Measurements from ENCODE around the gene REV3L. TPM values are rescaled to one million over a fixed set of nuclear protein-coding genes. Genes with fewer than 3 reads are reported as not detected.

The REV3L gene
- total RNA-seq, 1 donor from 2014 or later = 42.3 TPM

DNA sequence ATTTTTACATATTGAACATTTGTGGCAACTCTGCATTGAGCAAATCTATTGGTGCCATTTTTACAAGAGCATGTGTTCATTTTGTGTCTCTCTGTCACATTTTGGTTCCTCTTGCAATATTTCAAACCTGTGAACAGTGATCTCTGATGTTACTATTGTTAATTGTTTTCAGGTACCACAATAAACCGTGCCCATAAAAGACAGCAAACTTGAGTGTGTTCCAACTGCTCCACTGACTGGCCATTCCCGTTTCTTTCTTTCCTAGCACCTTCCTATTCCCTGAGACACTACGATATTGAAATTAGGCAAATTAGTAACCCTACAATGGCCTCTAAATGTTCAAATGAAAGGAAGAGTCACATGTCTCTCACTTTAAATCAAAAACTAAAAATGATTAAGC lies 79.6 kb downstream of the REV3L start:
- no peaks in the 10 kb centered on the region for H3K9me3 ChIP-seq (ENCODE audit: control insufficient read depth in 3 of 3, low read length in 3 of 3)
- H3K27me3 ChIP-seq (ENCODE audit: control insufficient read depth in 3 of 3, insufficient read depth in 3 of 3, low read length in 3 of 3) = no peaks in the 10 kb centered on the region
- no peak overlapping the region for H3K27ac ChIP-seq (ENCODE audit: low read depth, low read length)
- H3K36me3 ChIP-seq (ENCODE audit: control insufficient read depth in 3 of 3, insufficient read depth in 3 of 3, low read length in 3 of 3) = peaks cover 4 to 32% (median 31%) of the 10 kb centered on the region in 3 donors
- no peak overlapping the region for H3K9ac ChIP-seq (ENCODE audit: low read depth in 1 of 3, low read length in 3 of 3)
- no peak overlapping the region for H3K4me3 ChIP-seq (ENCODE audit: low read length in 3 of 3)
- no peaks in the 10 kb centered on the region for H3K4me1 ChIP-seq (ENCODE audit: control insufficient read depth in 3 of 3, insufficient read depth in 3 of 3, low read length in 3 of 3)

DNA sequence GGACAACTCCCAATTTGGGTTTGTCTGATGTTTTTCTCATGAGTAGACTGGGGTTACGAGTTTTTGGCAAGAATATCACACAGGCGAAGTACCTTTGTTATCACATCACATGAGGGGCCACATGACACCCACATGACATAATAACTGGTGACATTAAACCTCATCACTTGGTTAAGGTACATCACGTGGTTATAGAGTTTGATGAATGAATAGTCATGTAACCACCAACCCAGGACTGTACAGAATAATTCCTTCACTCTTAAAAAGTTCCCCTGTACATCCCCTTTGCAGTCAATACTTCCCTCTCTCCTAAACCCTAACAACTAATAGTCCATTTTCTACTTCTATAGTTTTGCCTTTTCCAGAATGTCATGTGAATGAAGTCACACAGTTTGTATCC lies 83.4 kb downstream of the REV3L start:
- Histone ChIP-seq H3K27me3 (ENCODE audit: control insufficient read depth in 3 of 3, insufficient read depth in 3 of 3, low read length in 3 of 3) (no peaks in the 10 kb centered on the region), H3K9me3 (ENCODE audit: control insufficient read depth in 3 of 3, low read length in 3 of 3) (no peaks in the 10 kb centered on the region), H3K4me1 (ENCODE audit: control insufficient read depth in 3 of 3, insufficient read depth in 3 of 3, low read length in 3 of 3) (no peaks in the 10 kb centered on the region), H3K9ac (ENCODE audit: low read depth in 1 of 3, low read length in 3 of 3) (no peak overlapping the region), H3K4me3 (ENCODE audit: low read length in 3 of 3) (no peak overlapping the region), H3K36me3 (ENCODE audit: control insufficient read depth in 3 of 3, insufficient read depth in 3 of 3, low read length in 3 of 3) (peaks cover 4 to 31% (median 24%) of the 10 kb centered on the region in 3 donors), H3K27ac (ENCODE audit: low read depth, low read length) (no peak overlapping the region)

DNA sequence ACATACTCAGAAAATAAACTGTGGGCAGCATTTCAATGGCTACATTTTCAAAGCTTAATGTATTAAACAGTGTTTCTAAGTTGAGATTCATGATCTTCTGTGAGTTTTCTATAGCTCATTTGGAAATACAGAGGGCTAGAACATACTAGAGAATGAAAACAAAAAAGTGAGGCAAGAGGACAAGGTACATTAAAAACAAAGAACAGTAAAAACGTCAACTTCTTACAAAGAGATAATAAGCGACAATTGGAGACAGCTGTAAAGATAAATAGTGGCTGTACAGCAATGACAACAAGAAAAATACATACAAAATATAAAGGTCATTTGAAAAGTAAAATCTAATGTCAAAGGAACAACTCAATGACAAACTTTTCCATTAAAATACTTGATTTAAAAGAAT lies 94.3 kb downstream of the REV3L start:
- Histone ChIP-seq H3K9me3 (ENCODE audit: control insufficient read depth in 3 of 3, low read length in 3 of 3) (no peaks in the 10 kb centered on the region), H3K4me1 (ENCODE audit: control insufficient read depth in 3 of 3, insufficient read depth in 3 of 3, low read length in 3 of 3) (no peaks in the 10 kb centered on the region), H3K4me3 (ENCODE audit: low read length in 3 of 3) (no peak overlapping the region), H3K9ac (ENCODE audit: low read depth in 1 of 3, low read length in 3 of 3) (no peak overlapping the region), H3K27me3 (ENCODE audit: control insufficient read depth in 3 of 3, insufficient read depth in 3 of 3, low read length in 3 of 3) (no peaks in the 10 kb centered on the region), H3K27ac (ENCODE audit: low read depth, low read length) (no peak overlapping the region), H3K36me3 (ENCODE audit: control insufficient read depth in 3 of 3, insufficient read depth in 3 of 3, low read length in 3 of 3) (peaks cover 2 to 34% (median 30%) of the 10 kb centered on the region in 3 donors)

DNA sequence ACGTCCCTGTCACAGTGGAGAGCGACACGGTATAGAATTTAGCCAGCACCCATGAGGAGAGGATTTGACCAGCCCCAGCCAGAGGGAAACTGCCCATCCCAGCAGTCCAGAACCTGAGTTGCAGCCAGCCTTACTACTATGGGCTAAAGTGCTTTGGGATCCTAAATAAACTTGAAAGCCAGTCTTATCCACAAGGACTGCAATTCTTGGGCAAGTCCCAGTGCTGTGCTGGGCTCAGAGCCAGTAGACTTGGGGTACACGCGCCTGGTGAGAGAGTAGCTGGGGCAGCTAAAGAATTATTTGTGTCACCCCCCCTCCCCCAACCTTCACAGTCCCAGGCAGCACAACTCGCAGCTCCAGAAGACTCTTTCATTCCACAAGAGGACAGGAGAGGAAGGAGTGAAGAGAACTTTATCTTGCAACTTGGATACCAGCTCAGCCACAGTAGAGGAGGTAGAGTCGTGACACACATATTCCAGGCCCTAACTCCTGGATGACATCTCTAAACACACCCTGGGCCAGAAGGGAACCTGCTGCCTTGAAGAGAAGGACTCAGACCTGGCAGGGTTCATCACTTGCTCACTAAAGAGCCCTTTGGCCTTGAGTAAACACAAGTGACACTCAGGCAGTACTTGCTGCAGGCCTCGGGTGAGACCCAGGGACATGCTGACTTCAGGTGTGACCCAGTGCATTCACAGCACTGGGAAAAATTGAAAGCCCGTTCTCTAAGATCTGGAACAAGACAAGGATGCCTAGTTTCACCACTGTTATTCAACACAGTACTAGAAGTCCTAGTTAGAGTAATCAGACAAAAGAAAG lies 100.3 kb downstream of the REV3L start:
- Histone ChIP-seq H3K27me3 (ENCODE audit: control insufficient read depth in 3 of 3, insufficient read depth in 3 of 3, low read length in 3 of 3) (no peaks in the 10 kb centered on the region), H3K9me3 (ENCODE audit: control insufficient read depth in 3 of 3, low read length in 3 of 3) (no peaks in the 10 kb centered on the region), H3K27ac (ENCODE audit: low read depth, low read length) (no peak overlapping the region), H3K4me1 (ENCODE audit: control insufficient read depth in 3 of 3, insufficient read depth in 3 of 3, low read length in 3 of 3) (no peaks in the 10 kb centered on the region), H3K9ac (ENCODE audit: low read depth in 1 of 3, low read length in 3 of 3) (no peak overlapping the region), H3K4me3 (ENCODE audit: low read length in 3 of 3) (no peak overlapping the region), H3K36me3 (ENCODE audit: control insufficient read depth in 3 of 3, insufficient read depth in 3 of 3, low read length in 3 of 3) (peaks cover 11 to 37% (median 28%) of the 10 kb centered on the region in 3 donors)

DNA sequence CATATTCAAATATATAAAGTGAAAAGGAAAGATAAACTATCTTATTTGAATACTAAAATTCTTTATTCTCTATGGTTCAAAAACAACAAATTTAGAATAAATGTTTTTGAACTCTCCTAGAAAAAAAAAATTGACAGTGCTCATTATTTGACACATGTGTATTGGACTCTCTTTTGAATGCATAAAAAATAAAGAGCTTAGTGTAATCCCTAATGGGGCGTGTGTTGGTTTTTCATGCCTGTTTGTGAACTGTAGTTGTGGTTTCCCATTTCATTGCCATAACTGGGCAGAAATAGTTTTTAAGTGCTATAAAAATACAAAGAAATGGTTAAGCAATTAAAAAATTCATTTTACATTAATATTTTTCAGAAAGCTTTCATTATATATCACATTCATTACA lies 101.3 kb downstream of the REV3L start:
- Histone ChIP-seq H3K27me3 (ENCODE audit: control insufficient read depth in 3 of 3, insufficient read depth in 3 of 3, low read length in 3 of 3) (no peaks in the 10 kb centered on the region), H3K36me3 (ENCODE audit: control insufficient read depth in 3 of 3, insufficient read depth in 3 of 3, low read length in 3 of 3) (peaks cover 16 to 38% (median 24%) of the 10 kb centered on the region in 3 donors), H3K27ac (ENCODE audit: low read depth, low read length) (no peak overlapping the region), H3K9me3 (ENCODE audit: control insufficient read depth in 3 of 3, low read length in 3 of 3) (no peaks in the 10 kb centered on the region), H3K4me3 (ENCODE audit: low read length in 3 of 3) (no peak overlapping the region), H3K4me1 (ENCODE audit: control insufficient read depth in 3 of 3, insufficient read depth in 3 of 3, low read length in 3 of 3) (no peaks in the 10 kb centered on the region), H3K9ac (ENCODE audit: low read depth in 1 of 3, low read length in 3 of 3) (no peak overlapping the region)

DNA sequence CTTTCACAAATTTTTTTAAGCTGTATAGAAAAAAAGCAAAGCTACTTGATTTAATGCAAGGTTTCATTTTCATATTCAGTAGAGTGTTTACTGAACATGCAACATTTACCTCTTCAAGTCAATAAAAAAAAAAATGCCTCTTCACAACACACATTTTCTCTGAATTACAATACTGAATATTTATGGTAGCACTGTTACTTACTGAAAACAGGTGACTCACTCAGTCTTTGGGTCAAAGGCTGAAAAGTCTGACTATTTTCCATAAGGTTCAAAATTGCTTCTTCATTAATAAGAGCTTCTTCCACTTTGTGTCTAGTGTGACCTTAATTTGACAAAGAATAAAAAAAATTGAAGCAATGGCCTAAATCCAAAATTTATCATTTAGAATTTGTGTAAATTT lies 101.9 kb downstream of the REV3L start:
- peaks cover 16 to 38% (median 27%) of the 10 kb centered on the region in 3 donors for H3K36me3 ChIP-seq (ENCODE audit: control insufficient read depth in 3 of 3, insufficient read depth in 3 of 3, low read length in 3 of 3)
- H3K27ac ChIP-seq (ENCODE audit: low read depth, low read length) = no peak overlapping the region

DNA sequence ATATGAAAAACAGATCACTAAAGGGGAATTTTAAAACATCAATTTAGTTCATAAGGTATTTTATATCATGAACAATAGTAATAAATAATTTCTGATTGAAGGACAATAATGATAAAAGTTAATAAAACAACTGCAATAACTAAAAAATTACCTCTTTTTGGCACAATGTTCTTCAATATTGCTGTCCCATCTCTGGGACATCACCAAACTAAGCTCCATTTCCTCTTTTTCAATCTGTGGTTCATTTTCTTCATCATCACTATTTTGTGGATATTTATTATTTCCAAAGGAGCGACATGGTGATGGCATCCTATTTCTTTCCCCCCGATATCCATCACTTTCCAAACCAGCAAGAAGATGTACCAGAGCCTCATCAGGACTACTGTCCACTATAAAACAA lies 103.2 kb downstream of the REV3L start:
- Histone ChIP-seq H3K27me3 (ENCODE audit: control insufficient read depth in 3 of 3, insufficient read depth in 3 of 3, low read length in 3 of 3) (no peaks in the 10 kb centered on the region), H3K4me3 (ENCODE audit: low read length in 3 of 3) (no peak overlapping the region), H3K27ac (ENCODE audit: low read depth, low read length) (no peak overlapping the region), H3K9me3 (ENCODE audit: control insufficient read depth in 3 of 3, low read length in 3 of 3) (no peaks in the 10 kb centered on the region), H3K4me1 (ENCODE audit: control insufficient read depth in 3 of 3, insufficient read depth in 3 of 3, low read length in 3 of 3) (no peaks in the 10 kb centered on the region), H3K9ac (ENCODE audit: low read depth in 1 of 3, low read length in 3 of 3) (no peak overlapping the region), H3K36me3 (ENCODE audit: control insufficient read depth in 3 of 3, insufficient read depth in 3 of 3, low read length in 3 of 3) (peaks cover 15 to 41% (median 27%) of the 10 kb centered on the region in 3 donors)

More for the DNA sequence above, 101.9 kb downstream of the REV3L start:
- no peaks in the 10 kb centered on the region for H3K9me3 ChIP-seq (ENCODE audit: control insufficient read depth in 3 of 3, low read length in 3 of 3)
- no peaks in the 10 kb centered on the region for H3K4me1 ChIP-seq (ENCODE audit: control insufficient read depth in 3 of 3, insufficient read depth in 3 of 3, low read length in 3 of 3)
- H3K27me3 ChIP-seq (ENCODE audit: control insufficient read depth in 3 of 3, insufficient read depth in 3 of 3, low read length in 3 of 3) = no peaks in the 10 kb centered on the region
- no peak overlapping the region for H3K4me3 ChIP-seq (ENCODE audit: low read length in 3 of 3)
- no peak overlapping the region for H3K9ac ChIP-seq (ENCODE audit: low read depth in 1 of 3, low read length in 3 of 3)

DNA sequence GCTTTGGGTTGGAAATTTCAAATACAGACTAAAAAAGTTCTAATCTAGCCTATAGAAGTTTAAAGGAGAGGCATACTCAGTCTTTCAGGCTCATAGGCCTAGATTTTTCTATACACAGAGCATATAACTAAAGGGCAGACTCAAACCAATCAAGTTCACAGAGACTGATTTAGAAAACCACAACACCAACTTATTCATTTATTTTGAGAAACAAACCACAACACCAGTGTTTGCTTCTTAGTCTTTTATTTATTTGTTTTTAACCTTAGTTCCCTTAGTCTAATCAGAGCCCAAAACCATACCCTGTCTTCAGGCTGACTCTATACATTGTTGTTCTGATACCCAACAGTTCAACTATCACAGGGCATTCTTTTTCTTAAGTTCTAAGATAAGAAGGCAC lies 103.7 kb downstream of the REV3L start:
- H3K9ac ChIP-seq (ENCODE audit: low read depth in 1 of 3, low read length in 3 of 3) = no peak overlapping the region
- no peak overlapping the region for H3K27ac ChIP-seq (ENCODE audit: low read depth, low read length)
- H3K4me1 ChIP-seq (ENCODE audit: control insufficient read depth in 3 of 3, insufficient read depth in 3 of 3, low read length in 3 of 3) = no peaks in the 10 kb centered on the region
- peaks cover 13 to 43% (median 26%) of the 10 kb centered on the region in 3 donors for H3K36me3 ChIP-seq (ENCODE audit: control insufficient read depth in 3 of 3, insufficient read depth in 3 of 3, low read length in 3 of 3)
- no peak overlapping the region for H3K4me3 ChIP-seq (ENCODE audit: low read length in 3 of 3)
- no peaks in the 10 kb centered on the region for H3K27me3 ChIP-seq (ENCODE audit: control insufficient read depth in 3 of 3, insufficient read depth in 3 of 3, low read length in 3 of 3)
- no peaks in the 10 kb centered on the region for H3K9me3 ChIP-seq (ENCODE audit: control insufficient read depth in 3 of 3, low read length in 3 of 3)

DNA sequence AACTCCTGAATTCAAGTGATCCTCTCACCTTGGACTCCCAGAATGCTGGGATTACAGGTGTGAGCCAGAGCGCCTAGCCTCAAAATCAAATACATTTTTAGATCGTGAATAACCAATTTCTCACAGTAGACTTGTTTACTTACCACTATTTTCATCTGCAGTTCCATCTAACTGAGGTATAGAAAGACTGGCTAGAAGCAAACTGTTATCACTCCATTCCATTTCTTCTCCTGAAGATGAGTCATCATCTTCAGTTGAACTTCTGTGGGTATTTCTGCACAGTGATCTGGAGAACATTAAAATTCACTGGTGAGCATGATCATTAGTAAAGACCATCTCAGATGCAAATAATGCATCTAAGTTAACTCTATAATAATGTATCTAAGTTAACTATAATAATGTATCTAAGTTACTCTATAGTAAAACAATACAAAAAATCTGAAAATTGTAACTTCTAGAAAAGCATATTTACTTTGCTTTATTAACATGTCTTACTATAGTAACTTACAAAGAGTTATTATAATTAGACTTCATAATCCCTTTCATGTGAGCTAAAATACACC lies 105.4 kb downstream of the REV3L start:
- Histone ChIP-seq H3K4me1 (ENCODE audit: control insufficient read depth in 3 of 3, insufficient read depth in 3 of 3, low read length in 3 of 3) (no peaks in the 10 kb centered on the region), H3K4me3 (ENCODE audit: low read length in 3 of 3) (no peak overlapping the region), H3K27me3 (ENCODE audit: control insufficient read depth in 3 of 3, insufficient read depth in 3 of 3, low read length in 3 of 3) (no peaks in the 10 kb centered on the region), H3K9me3 (ENCODE audit: control insufficient read depth in 3 of 3, low read length in 3 of 3) (no peaks in the 10 kb centered on the region), H3K27ac (ENCODE audit: low read depth, low read length) (no peak overlapping the region), H3K36me3 (ENCODE audit: control insufficient read depth in 3 of 3, insufficient read depth in 3 of 3, low read length in 3 of 3) (peaks cover 13 to 49% (median 30%) of the 10 kb centered on the region in 3 donors), H3K9ac (ENCODE audit: low read depth in 1 of 3, low read length in 3 of 3) (no peak overlapping the region)

DNA sequence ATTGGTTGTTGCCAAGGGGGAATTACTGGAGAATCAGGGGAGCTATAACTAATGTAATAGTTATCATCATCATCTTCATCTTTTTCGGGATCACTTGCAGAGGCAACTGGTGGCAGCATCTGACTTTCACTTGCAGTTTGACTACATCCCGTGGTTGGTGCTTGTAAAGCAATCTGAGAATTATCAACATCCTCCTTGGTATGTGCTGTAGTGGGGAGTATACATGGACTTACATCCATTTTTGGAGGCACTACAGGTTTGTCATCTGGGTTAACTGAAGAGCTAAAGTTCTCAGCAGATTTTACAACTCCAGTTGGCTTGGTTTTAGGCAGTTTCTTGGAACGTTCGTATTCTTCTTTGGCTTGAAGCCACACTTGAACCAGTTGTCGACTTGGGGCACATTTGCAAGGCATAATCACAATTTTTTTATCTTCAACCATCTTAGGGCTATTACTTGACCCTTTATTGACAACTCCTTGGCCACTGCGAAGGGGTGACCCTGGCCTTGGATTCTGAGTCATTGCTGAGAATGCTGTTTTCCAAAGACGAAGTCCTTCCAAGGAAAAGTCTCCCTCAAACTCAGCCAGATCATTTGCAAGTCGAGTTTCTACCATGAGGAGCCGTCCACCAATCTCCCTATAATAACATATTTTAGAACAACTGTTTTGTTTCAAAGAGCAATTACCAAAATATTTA lies 115.5 kb downstream of the REV3L start:
- H3K4me1 ChIP-seq (ENCODE audit: control insufficient read depth in 3 of 3, insufficient read depth in 3 of 3, low read length in 3 of 3) = no peaks in the 10 kb centered on the region
- no peak overlapping the region for H3K27ac ChIP-seq (ENCODE audit: low read depth, low read length)
- no peak overlapping the region for H3K9ac ChIP-seq (ENCODE audit: low read depth in 1 of 3, low read length in 3 of 3)
- no peaks in the 10 kb centered on the region for H3K9me3 ChIP-seq (ENCODE audit: control insufficient read depth in 3 of 3, low read length in 3 of 3)
- peaks cover 3 to 24% (median 20%) of the 10 kb centered on the region in 3 donors for H3K36me3 ChIP-seq (ENCODE audit: control insufficient read depth in 3 of 3, insufficient read depth in 3 of 3, low read length in 3 of 3)
- no peaks in the 10 kb centered on the region for H3K27me3 ChIP-seq (ENCODE audit: control insufficient read depth in 3 of 3, insufficient read depth in 3 of 3, low read length in 3 of 3)
- H3K4me3 ChIP-seq (ENCODE audit: low read length in 3 of 3) = no peak overlapping the region
